ENCODE results near the gene SMARCA4.

GRCh38 chr19:11005521-11005920 lies 44.7 kb downstream of the SMARCA4 start:
- no peak for TF ChIP-seq JUND (IDR thresholded peaks at IDR 0.05)
- no peak for TF ChIP-seq TAF1 (conservative IDR thresholded peaks at IDR 0.05)

Measured in liver (tissue), 2 donors.